HepG2 (cell line): ENCODE data around the gene CENPB. TPM values are rescaled to one million over a fixed set of nuclear protein-coding genes. Genes with fewer than 3 reads are reported as not detected.

ENCODE experiments used
- ATF7-NPFF ChIP-seq: sonication (generic); formaldehyde crosslinking; IDR thresholded peaks from 2 replicates; pipeline ENCODE4 v1.8.1; 2023; ENCODE audit warnings: mild to moderate bottlenecking, low read depth, missing genetic modification reagents, moderate library complexity
- BCL3 ChIP-seq: sonication (generic); formaldehyde crosslinking; IDR thresholded peaks from 2 replicates; pipeline ENCODE4 v1.5.1; 2020; ENCODE audit warnings: mild to moderate bottlenecking, missing genetic modification reagents, moderate library complexity
- EZH2 ChIP-seq: conservative IDR thresholded peaks from 2 replicates; pipeline ENCODE4 v1.6.1; 2012; ENCODE audit warnings: mild to moderate bottlenecking, low read depth, low read length, moderate library complexity
- GATAD2A ChIP-seq: IDR thresholded peaks from 2 replicates; pipeline ENCODE4 v1.6.1; 2016
- HIVEP1 ChIP-seq: sonication (generic); formaldehyde crosslinking; IDR thresholded peaks from 2 replicates; pipeline ENCODE4 v1.4.0; 2020; ENCODE audit warnings: mild to moderate bottlenecking, missing genetic modification reagents
- HNF4A ChIP-seq: sonication (generic); formaldehyde crosslinking; IDR thresholded peaks from 2 replicates; pipeline ENCODE4 v1.4.0; 2020; ENCODE audit warnings: missing genetic modification reagents
- IRF1 ChIP-seq: sonication (generic); formaldehyde crosslinking; IDR thresholded peaks from 2 replicates; pipeline ENCODE4 v1.4.0; 2020; ENCODE audit warnings: low read depth, mild to moderate bottlenecking, missing genetic modification reagents
- KDM4B ChIP-seq: sonication (generic); formaldehyde crosslinking; IDR thresholded peaks from 2 replicates; pipeline ENCODE4 v1.4.0; 2020; ENCODE audit warnings: missing genetic modification reagents
- KDM6A ChIP-seq: IDR thresholded peaks from 2 replicates; pipeline ENCODE4 v1.6.1; 2016; ENCODE audit warnings: low read depth
- NR2F2 ChIP-seq: IDR thresholded peaks from 2 replicates; pipeline ENCODE4 v1.6.1; 2012; ENCODE audit warnings: low read depth, inconsistent platforms, borderline replicate concordance
- NRL ChIP-seq: sonication (generic); formaldehyde crosslinking; IDR thresholded peaks from 2 replicates; pipeline ENCODE4 v1.5.0; 2020; ENCODE audit warnings: missing genetic modification reagents, mild to moderate bottlenecking, moderate library complexity, borderline replicate concordance
- PAWR ChIP-seq: sonication (generic); formaldehyde crosslinking; IDR thresholded peaks from 2 replicates; pipeline ENCODE4 v1.4.0; 2020; ENCODE audit warnings: missing genetic modification reagents, mild to moderate bottlenecking, borderline replicate concordance
- PHF8 ChIP-seq: sonication (generic); formaldehyde crosslinking; IDR thresholded peaks from 2 replicates; pipeline ENCODE4 v1.5.0; 2020; ENCODE audit warnings: missing genetic modification reagents
- PPARG ChIP-seq: conservative IDR thresholded peaks from 2 replicates; pipeline ENCODE4 v1.6.1; 2016; ENCODE audit warnings: missing biosample characterization, missing genetic modification reagents
- RCOR2 ChIP-seq: IDR thresholded peaks from 2 replicates; pipeline ENCODE4 v1.6.1; 2016; ENCODE audit warnings: missing biosample characterization, missing genetic modification reagents
- SCMH1 ChIP-seq: sonication (generic); formaldehyde crosslinking; IDR thresholded peaks from 2 replicates; pipeline ENCODE4 v1.9.0; 2021; ENCODE audit warnings: missing genetic modification reagents, mild to moderate bottlenecking, borderline replicate concordance
- SKI ChIP-seq: fragments of 450-650 bp; IDR thresholded peaks from one replicate; pipeline ENCODE4 v1.6.1; 2018; ENCODE audit warnings: mild to moderate bottlenecking; ENCODE audit not compliant: partially characterized antibody
- TARDBP ChIP-seq: sonication (generic); formaldehyde crosslinking; IDR thresholded peaks from 2 replicates; pipeline ENCODE4 v1.8.0; 2022; ENCODE audit warnings: mild to moderate bottlenecking, missing genetic modification reagents
- TGIF2 ChIP-seq: IDR thresholded peaks from 2 replicates; pipeline ENCODE4 v1.6.1; 2016; ENCODE audit warnings: control low read depth, missing compliant biosample characterization
- ZBTB43 ChIP-seq: sonication (generic); formaldehyde crosslinking; conservative IDR thresholded peaks from 2 replicates; pipeline ENCODE4 v1.4.0; 2020; ENCODE audit warnings: missing genetic modification reagents
- ZBTB7A ChIP-seq: sonication (generic); formaldehyde crosslinking; IDR thresholded peaks from 2 replicates; pipeline ENCODE4 v1.8.0; 2022; ENCODE audit warnings: mild to moderate bottlenecking, missing genetic modification reagents
- ZKSCAN5 ChIP-seq: sonication (generic); formaldehyde crosslinking; IDR thresholded peaks from 2 replicates; pipeline ENCODE4 v1.5.1; 2020; ENCODE audit warnings: mild to moderate bottlenecking, missing genetic modification reagents
- ZNF513 ChIP-seq: sonication (generic); formaldehyde crosslinking; conservative IDR thresholded peaks from 2 replicates; pipeline ENCODE4 v1.5.0; 2020; ENCODE audit warnings: missing genetic modification reagents
- ZNF549 ChIP-seq: sonication (generic); formaldehyde crosslinking; IDR thresholded peaks from 2 replicates; pipeline ENCODE4 v1.5.0; 2020; ENCODE audit warnings: missing genetic modification reagents
- ZNF589 ChIP-seq: sonication (generic); formaldehyde crosslinking; conservative IDR thresholded peaks from 2 replicates; pipeline ENCODE4 v1.8.0; 2022; ENCODE audit warnings: mild to moderate bottlenecking, moderate library complexity, missing genetic modification reagents
- ZNF607 ChIP-seq: sonication (generic); formaldehyde crosslinking; IDR thresholded peaks from 2 replicates; pipeline ENCODE4 v1.5.1; 2020; ENCODE audit warnings: missing genetic modification reagents, mild to moderate bottlenecking, borderline replicate concordance
- ZNF724P ChIP-seq: sonication (generic); formaldehyde crosslinking; IDR thresholded peaks from 2 replicates; pipeline ENCODE4 v1.8.0; 2022; ENCODE audit warnings: missing genetic modification reagents, borderline replicate concordance
- ZNF792 ChIP-seq: IDR thresholded peaks from 2 replicates; pipeline ENCODE4 v1.6.1; 2016
- polyA plus RNA-seq, 8 experiments: library from polyadenylated mRNA; depleted of rRNA in 3 of 8; stranded (reverse) in 7 of 8; unstranded in 1 of 8; fragments of >200 nt; fragmentation: Illumina TruSeq in 4 of 8; extraction: Trizol in 4 of 8; gene quantifications; 2 replicates each; pipeline versions ENCODE4 v1.2.1 to v1.2.3, GENCODE V29; 2011 to 2016; ENCODE audit warnings: low read depth in 4 of 8, missing spikeins in 1 of 8, mixed read lengths in 1 of 8; ENCODE audit not compliant: insufficient read depth in 1 of 8
- total RNA-seq, 5 experiments: library from RNA; depleted of rRNA; stranded (reverse); fragments of >200 nt; fragmentation: Illumina TruSeq; extraction: Trizol; gene quantifications; 2 replicates each; pipeline ENCODE4 v1.2.3, GENCODE V29; 2016; ENCODE audit warnings: low read depth in 1 of 5

The CENPB gene
- total and polyA plus RNA-seq, 2 of the 13 experiments (the other 11 are each of a cell fraction or from before 2014, with no cell fraction given): 10.4 to 54.5 TPM

- TF ChIP-seq ZBTB43 (CRISPR knock-in tag) (peak; percentile 93), ZNF724P (CRISPR knock-in tag) (peak; percentile 97), ZBTB7A (no peak; the same call in 1 of the 2 replicates), PAWR (CRISPR knock-in tag) (no peak), PPARG (peak; percentile 69), NRL (peak; percentile 99), ZNF792 (CRISPR knock-in tag) (peak; percentile 98), ATF7-NPFF (CRISPR knock-in tag) (peak; percentile 98; the same call in 1 of the 2 replicates), RCOR2 (CRISPR knock-in tag) (peak; percentile 79), BCL3 (CRISPR knock-in tag) (peak; percentile 99), TGIF2 (CRISPR knock-in tag) (peak; percentile 93), ZNF607 (peak; percentile 99), ZNF589 (CRISPR knock-in tag) (peak; percentile 99), ZKSCAN5 (no peak; the same call in 1 of the 2 replicates), TARDBP (peak; percentile 94), GATAD2A (CRISPR knock-in tag) (peak; percentile 97), HIVEP1 (CRISPR knock-in tag) (peak; percentile 95), ZNF513 (CRISPR knock-in tag) (0 out of 2 replicates have a peak, but pooled peaks have one; percentile 32), HNF4A (CRISPR knock-in tag) (peak; percentile 54), KDM4B (CRISPR knock-in tag) (peak; percentile 92; the same call in 1 of the 2 replicates), NR2F2 (no peak), PHF8 (CRISPR knock-in tag) (peak; percentile 60), SKI (peak; percentile 32), KDM6A (CRISPR knock-in tag) (no peak; the same call in 1 of the 2 replicates), IRF1 (CRISPR knock-in tag) (no peak; the same call in 1 of the 2 replicates), ZNF549 (CRISPR knock-in tag) (no peak), SCMH1 (CRISPR knock-in tag) (no peak), EZH2 (no peak)
Observed at GRCh38 chr20:3811467-3812258, 25.1 kb upstream of the CENPB start (continued).
